Lower leg skin (tissue), 4 donors: Measurements from ENCODE around the gene GLCE. TPM values are rescaled to one million over a fixed set of nuclear protein-coding genes. Genes with fewer than 3 reads are reported as not detected.

Source experiments
- DNase-seq, 2 donors: peaks; one replicate each; pipeline ENCODE4 v3.0.0-alpha.2; 2019; ENCODE audit warnings: low spot score in 2 of 2
- H3K4me3 ChIP-seq: fragments of 200-600 bp; sonication (generic); 2 replicates; pipeline ENCODE4 v1.5.1; 2017; ENCODE audit warnings: mild to moderate bottlenecking, low read depth; ENCODE audit not compliant: poor library complexity, severe bottlenecking
- POLR2A ChIP-seq, 2 donors: fragments of 450-650 bp; IDR thresholded peaks; one replicate each; pipeline ENCODE4 v1.6.1; 2016 to 2017; ENCODE audit warnings: antibody characterized with exemption in 2 of 2, mild to moderate bottlenecking in 1 of 2, moderate library complexity in 1 of 2
- whole genome bisulfite sequencing, 2 donors: methylation state at CpG; one replicate each; pipeline ENCODE4 v1.1.5; 2018; 5-methylcytosine and 5-hydroxymethylcytosine counted together
- intact Hi-C: fragments of 100-400 bp; cut with DNase I; formaldehyde crosslinking; loops from one replicate; pipeline ENCODE4 v1.15.0; 2023; ENCODE audit warnings: low total_unique reads
- total RNA-seq, 4 donors: library from RNA; depleted of rRNA; stranded (reverse); fragments of >200 nt; gene quantifications; one replicate each; pipeline ENCODE4 v1.1.0, GENCODE V29; 2016
- TF ChIP-seq, protein P1 (sequence below), 3 donors: fragments of 450-650 bp; IDR thresholded peaks; one replicate each; pipeline ENCODE4 v1.5.1; 2016; ENCODE audit warnings: antibody characterized with exemption in 3 of 3, mild to moderate bottlenecking in 3 of 3, moderate library complexity in 2 of 3

The GLCE gene
- total RNA-seq, 4 donors from 2014 or later = 10.3 to 18.0 (median 12.8) TPM

DNA sequence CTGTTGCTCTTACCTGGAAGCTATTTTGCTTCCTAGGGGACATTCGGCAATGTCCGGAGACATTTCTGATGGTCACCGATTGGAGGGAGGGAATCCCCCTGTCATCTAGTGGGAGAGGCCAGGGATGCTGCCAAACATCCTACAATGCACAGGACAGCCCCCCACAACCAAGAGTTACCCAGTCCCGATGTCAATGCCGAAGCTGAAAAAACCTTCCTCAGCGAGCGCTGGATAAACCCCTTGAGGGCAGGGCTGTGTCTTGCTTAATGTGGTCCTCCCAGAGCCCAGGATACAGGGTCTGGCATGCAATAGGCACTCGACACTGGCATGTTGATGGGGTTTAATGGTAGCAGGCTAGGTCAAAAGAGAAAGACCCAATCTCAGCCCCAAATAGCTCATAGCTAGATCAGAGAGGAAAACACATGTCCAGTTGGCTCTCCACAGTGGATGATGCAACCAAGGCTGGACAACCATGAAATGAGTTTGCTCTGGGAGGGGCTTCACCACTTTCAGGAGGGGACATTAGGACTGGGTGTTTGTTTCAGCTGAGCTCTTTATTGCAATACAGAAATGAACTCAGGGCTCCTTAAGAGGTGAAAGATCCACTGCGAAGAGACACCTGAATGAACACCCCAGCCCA, 121.8 kb downstream of the GLCE start:
- intact Hi-C loops = no loop called here
- DNase-seq = no peak
- H3K4me3 ChIP-seq = no peak overlapping the region
- TF ChIP-seq, protein P1, sequence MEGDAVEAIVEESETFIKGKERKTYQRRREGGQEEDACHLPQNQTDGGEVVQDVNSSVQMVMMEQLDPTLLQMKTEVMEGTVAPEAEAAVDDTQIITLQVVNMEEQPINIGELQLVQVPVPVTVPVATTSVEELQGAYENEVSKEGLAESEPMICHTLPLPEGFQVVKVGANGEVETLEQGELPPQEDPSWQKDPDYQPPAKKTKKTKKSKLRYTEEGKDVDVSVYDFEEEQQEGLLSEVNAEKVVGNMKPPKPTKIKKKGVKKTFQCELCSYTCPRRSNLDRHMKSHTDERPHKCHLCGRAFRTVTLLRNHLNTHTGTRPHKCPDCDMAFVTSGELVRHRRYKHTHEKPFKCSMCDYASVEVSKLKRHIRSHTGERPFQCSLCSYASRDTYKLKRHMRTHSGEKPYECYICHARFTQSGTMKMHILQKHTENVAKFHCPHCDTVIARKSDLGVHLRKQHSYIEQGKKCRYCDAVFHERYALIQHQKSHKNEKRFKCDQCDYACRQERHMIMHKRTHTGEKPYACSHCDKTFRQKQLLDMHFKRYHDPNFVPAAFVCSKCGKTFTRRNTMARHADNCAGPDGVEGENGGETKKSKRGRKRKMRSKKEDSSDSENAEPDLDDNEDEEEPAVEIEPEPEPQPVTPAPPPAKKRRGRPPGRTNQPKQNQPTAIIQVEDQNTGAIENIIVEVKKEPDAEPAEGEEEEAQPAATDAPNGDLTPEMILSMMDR (IDR thresholded peaks at IDR 0.05) = no peak
- TF ChIP-seq POLR2A (IDR thresholded peaks at IDR 0.05) = no peak
- WGBS, 2 donors = 94 to 96% methylated on average over 9 of the region's 9 CpGs

- no peak for TF ChIP-seq POLR2A (IDR thresholded peaks at IDR 0.05)
- TF ChIP-seq, protein P1 (IDR thresholded peaks at IDR 0.05) = no peak
- WGBS, 2 donors = 93 to 96% methylated on average over 12 of the region's 12 CpGs
- no peak overlapping the region for H3K4me3 ChIP-seq
- DNase-seq = no peak
- intact Hi-C loops = no loop called here
These were observed 125.4 kb downstream of the GLCE start for GRCh38 chr15:69285834-69286233.

- 83 to 88% methylated on average over 7 of the region's 7 CpGs for WGBS, 2 donors
- intact Hi-C loops = no loop called here
- no peak for TF ChIP-seq POLR2A (IDR thresholded peaks at IDR 0.05)
- TF ChIP-seq, protein P1 (IDR thresholded peaks at IDR 0.05) = no peak
- no peak for DNase-seq
- H3K4me3 ChIP-seq = no peak overlapping the region
These were observed 127.6 kb downstream of the GLCE start for GRCh38 chr15:69288011-69288410.

- TF ChIP-seq, protein P1 (IDR thresholded peaks at IDR 0.05) = no peak
- WGBS, 2 donors = 67 to 72% methylated on average over 11 of the region's 11 CpGs
- no peak overlapping the region for H3K4me3 ChIP-seq
- DNase-seq = no peak
- intact Hi-C loops = no loop called here
These were observed 128.3 kb downstream of the GLCE start for GRCh38 chr15:69288531-69289341.

DNA sequence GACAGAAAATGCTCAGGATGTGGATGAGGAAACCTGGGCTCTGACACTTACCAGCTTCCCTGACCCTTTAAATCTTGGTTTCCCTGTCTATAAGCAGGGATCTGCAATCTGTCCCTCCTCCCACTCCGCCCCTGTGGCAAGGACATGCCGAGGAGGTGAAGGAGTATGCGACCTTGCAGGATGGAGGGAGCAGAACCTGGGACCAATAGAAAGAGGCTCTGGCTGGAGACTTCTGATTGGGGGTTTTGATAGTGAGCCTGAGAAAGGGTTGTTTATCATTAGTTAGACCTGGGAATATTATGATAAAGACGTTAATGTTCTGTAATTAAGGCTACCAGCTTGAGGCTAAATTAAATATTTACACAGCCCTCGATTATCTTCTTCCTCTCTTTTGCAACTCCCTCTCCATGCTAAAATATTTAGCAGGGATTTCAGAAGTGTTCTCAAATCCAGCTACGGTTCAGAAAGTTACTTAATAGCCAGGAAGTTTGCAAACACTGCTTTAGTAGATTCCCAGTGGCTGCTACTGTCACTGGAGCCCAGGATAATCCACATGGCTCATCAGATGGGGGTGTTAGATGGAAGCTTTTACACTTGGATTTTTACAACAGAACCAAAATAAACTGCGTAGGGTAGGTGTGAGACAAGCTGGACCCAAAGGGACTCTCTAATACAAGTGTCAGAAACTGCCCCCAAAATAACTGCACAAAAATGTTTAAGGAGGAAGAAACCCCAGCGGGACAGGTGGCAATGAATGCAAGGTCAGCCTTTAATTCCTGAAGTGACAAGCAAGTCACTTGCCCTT, 129.1 kb downstream of the GLCE start:
- WGBS, 2 donors = 48 to 52% methylated on average over 8 of the region's 8 CpGs
- DNase-seq = no peak
- TF ChIP-seq POLR2A (IDR thresholded peaks at IDR 0.05) = no peak
- TF ChIP-seq, protein P1 (IDR thresholded peaks at IDR 0.05) = no peak
- intact Hi-C loops = no loop called here
- no peak overlapping the region for H3K4me3 ChIP-seq
